IPS-18a (cell line): ENCODE data around the gene CHST13.

Experiments used
- H3K27ac ChIP-seq: one replicate; pipeline ENCODE4 v1.5.1; 2013; ENCODE audit warnings: low read length
- H3K27me3 ChIP-seq: one replicate; pipeline ENCODE4 v1.6.1; 2013; ENCODE audit warnings: mild to moderate bottlenecking, low read length; ENCODE audit not compliant: control insufficient read depth, insufficient read depth
- H3K36me3 ChIP-seq: one replicate; pipeline ENCODE4 v1.6.1; 2013; ENCODE audit warnings: low read depth, low read length; ENCODE audit not compliant: control insufficient read depth
- H3K4me1 ChIP-seq: one replicate; pipeline ENCODE4 v1.6.1; 2013; ENCODE audit warnings: low read depth, low read length; ENCODE audit not compliant: control insufficient read depth
- H3K4me3 ChIP-seq: one replicate; pipeline ENCODE4 v1.5.1; 2013; ENCODE audit warnings: low read length
- H3K9ac ChIP-seq: one replicate; pipeline ENCODE4 v1.6.1; 2013; ENCODE audit warnings: mild to moderate bottlenecking, low read length, moderate library complexity
- H3K9me3 ChIP-seq: one replicate; pipeline ENCODE4 v1.6.1; 2013; ENCODE audit warnings: low read depth, low read length; ENCODE audit not compliant: control insufficient read depth

The CHST13 gene

GRCh38 chr3:126490619-126491018, 33.3 kb upstream of the CHST13 start:
- Histone ChIP-seq H3K4me3 (no peak overlapping the region), H3K27ac (no peak overlapping the region), H3K4me1 (peaks cover 8% of the 10 kb centered on the region), H3K27me3 (no peaks in the 10 kb centered on the region), H3K36me3 (no peaks in the 10 kb centered on the region), H3K9me3 (no peaks in the 10 kb centered on the region), H3K9ac (no peak overlapping the region)

- Histone ChIP-seq H3K4me3 (no peak overlapping the region), H3K27ac (no peak overlapping the region), H3K4me1 (peaks cover 4% of the 10 kb centered on the region), H3K27me3 (no peaks in the 10 kb centered on the region), H3K36me3 (no peaks in the 10 kb centered on the region), H3K9ac (no peak overlapping the region), H3K9me3 (no peaks in the 10 kb centered on the region)
Measured at GRCh38 chr3:126491221-126492013, 32.5 kb upstream of the CHST13 start.

DNA sequence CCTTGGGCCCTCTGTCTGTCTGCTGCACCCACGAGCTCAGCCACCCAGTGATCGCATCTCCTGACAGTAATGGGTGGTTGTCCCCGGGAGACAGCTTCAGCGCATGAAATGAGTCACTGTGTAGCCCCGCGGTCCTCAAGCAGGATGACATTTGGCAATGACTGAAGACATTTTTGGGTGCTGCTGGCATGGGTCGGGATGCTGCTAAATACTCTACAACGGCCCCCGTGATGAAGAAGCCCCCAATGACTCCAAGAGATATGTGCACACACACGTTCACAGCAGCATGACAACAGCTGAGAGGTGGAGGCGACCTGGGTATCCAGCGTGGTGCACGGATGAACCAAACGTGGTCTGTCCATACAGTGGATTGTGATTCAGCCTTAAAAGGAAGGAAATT, 30.9 kb upstream of the CHST13 start:
- Histone ChIP-seq H3K4me1 (no peaks in the 10 kb centered on the region), H3K27me3 (no peaks in the 10 kb centered on the region), H3K9ac (no peak overlapping the region), H3K9me3 (no peaks in the 10 kb centered on the region), H3K27ac (no peak overlapping the region), H3K4me3 (no peak overlapping the region), H3K36me3 (no peaks in the 10 kb centered on the region)

GRCh38 chr3:126493739-126494138, 30.2 kb upstream of the CHST13 start:
- Histone ChIP-seq H3K9me3 (no peaks in the 10 kb centered on the region), H3K4me1 (peaks cover 4% of the 10 kb centered on the region), H3K27me3 (no peaks in the 10 kb centered on the region), H3K9ac (no peak overlapping the region), H3K4me3 (no peak overlapping the region), H3K36me3 (no peaks in the 10 kb centered on the region), H3K27ac (no peak overlapping the region)

DNA sequence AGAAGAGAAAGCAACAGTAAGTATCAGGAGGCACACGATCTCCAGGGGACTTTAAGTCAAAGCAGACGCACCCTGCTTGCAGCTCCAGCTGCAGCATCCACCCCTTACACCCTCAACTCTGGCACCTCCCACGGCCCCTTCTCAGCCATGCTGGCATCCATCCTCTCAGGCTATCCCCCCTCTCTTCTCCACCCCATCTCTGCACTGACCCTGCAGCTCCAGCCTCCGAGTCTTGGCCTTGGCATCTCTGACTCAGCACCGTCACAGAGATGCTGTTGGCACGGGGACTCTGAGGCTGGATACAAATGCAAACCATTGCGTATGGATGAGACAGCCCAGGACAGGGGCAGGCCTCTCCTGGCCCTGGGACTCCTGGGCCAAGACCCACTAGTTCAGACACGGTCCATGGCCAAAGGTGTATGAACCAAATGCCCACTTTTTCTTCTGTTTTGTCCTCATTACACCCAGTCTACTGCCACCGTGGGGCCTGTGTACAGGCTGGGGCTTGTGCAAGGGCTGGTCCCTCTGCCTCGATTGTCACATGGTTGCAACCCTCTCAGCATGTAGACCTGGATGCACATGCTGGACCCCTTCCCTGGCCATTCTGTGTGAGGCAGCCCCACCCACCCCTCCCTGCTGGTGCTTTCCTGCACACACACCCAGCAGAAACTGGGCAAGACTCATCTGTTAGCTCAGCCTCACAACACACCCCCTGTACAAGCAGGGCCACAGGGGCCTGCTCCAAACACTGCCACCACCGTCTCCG, 29.6 kb upstream of the CHST13 start:
- peaks cover 9% of the 10 kb centered on the region for H3K4me1 ChIP-seq
- no peaks in the 10 kb centered on the region for H3K36me3 ChIP-seq
- no peak overlapping the region for H3K4me3 ChIP-seq
- no peak overlapping the region for H3K27ac ChIP-seq
- no peaks in the 10 kb centered on the region for H3K27me3 ChIP-seq
- no peak overlapping the region for H3K9ac ChIP-seq
- H3K9me3 ChIP-seq, result no peaks in the 10 kb centered on the region

GRCh38 chr3:126494970-126495230, 29.1 kb upstream of the CHST13 start:
- H3K36me3 ChIP-seq, result no peaks in the 10 kb centered on the region
- H3K9ac ChIP-seq, result no peak overlapping the region
- no peak overlapping the region for H3K27ac ChIP-seq

GRCh38 chr3:126495786-126496185, 28.2 kb upstream of the CHST13 start:
- Histone ChIP-seq H3K4me1 (peaks cover 9% of the 10 kb centered on the region), H3K9ac (no peak overlapping the region)

More at GRCh38 chr3:126494970-126495230, 29.1 kb upstream of the CHST13 start:
- Histone ChIP-seq H3K4me3 (no peak overlapping the region), H3K27me3 (no peaks in the 10 kb centered on the region), H3K9me3 (no peaks in the 10 kb centered on the region), H3K4me1 (peaks cover 9% of the 10 kb centered on the region)

DNA sequence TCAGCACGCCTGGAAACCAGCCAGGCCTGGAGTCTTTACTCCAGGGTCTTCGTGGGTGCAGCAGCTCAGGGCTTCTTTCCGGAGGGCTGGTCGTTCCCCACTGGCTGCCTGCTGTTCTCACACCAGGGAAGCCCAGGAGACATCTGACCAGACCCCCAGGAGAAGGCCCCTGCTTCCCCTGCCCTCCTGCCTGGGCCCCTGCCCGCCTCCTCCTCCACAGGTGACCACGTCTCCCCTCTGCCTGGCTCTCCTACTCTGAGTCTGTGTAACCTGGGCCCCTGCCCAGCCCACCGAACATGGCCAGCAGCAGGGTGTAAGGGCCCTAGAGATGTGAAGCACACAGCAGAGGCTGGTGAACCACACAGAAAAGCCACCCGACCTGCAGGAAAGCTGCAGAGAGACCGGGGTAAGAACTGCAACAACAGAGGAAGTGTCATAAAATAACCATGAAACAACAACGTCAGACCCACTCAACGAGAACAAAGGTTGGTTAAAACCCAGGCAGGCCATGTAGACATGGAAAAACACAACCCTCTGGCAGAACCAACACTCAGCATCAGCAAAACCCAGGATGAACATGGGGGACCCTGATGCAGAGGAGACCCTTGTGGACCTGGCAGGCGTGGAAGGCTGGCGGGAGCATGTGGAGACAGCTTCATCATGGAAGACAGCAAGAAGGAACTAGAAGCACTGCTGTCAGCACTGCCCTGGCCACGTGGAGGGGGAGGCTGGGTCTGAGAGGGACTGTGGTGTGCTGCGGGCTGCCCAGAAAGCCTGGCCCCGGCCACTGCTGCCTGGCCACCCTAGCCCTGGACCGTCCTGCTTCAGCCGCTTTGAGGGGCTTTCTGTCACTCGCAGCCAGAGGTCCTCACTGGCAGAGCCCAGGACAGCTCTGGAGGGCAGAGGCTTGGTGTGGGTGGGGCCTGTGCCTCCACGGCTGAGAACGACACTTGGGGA, 26.8 kb upstream of the CHST13 start:
- Histone ChIP-seq H3K4me3 (no peak overlapping the region), H3K9ac (no peak overlapping the region), H3K9me3 (no peaks in the 10 kb centered on the region), H3K27ac (no peak overlapping the region), H3K27me3 (no peaks in the 10 kb centered on the region), H3K4me1 (peaks cover 20% of the 10 kb centered on the region), H3K36me3 (no peaks in the 10 kb centered on the region)

More at GRCh38 chr3:126495786-126496185, 28.2 kb upstream of the CHST13 start:
- Histone ChIP-seq H3K4me3 (no peak overlapping the region), H3K27me3 (no peaks in the 10 kb centered on the region), H3K27ac (no peak overlapping the region), H3K9me3 (no peaks in the 10 kb centered on the region), H3K36me3 (no peaks in the 10 kb centered on the region)

DNA sequence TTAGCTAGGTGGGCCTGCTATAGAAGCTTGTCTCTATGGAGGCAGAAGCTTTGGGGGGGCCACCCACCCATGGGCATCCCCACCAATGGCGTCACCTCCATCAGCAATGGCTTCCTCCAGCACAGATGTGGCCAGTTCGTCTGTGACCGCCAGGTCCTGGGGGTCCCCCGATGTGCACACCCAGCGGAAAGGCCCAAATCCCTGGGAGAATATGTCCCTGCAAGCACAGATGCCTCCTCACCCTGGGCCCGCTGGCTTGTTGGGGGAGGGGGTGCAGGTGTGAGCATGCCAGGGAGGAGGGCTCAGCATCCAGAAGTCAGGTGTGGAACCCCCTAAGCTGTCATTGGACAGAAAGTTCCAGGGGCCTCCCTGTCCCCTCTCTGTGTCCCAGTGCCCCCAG, 26.0 kb upstream of the CHST13 start:
- Histone ChIP-seq H3K27me3 (no peaks in the 10 kb centered on the region), H3K36me3 (no peaks in the 10 kb centered on the region), H3K4me3 (no peak overlapping the region), H3K27ac (no peak overlapping the region), H3K4me1 (peaks cover 20% of the 10 kb centered on the region), H3K9me3 (no peaks in the 10 kb centered on the region), H3K9ac (no peak overlapping the region)

DNA sequence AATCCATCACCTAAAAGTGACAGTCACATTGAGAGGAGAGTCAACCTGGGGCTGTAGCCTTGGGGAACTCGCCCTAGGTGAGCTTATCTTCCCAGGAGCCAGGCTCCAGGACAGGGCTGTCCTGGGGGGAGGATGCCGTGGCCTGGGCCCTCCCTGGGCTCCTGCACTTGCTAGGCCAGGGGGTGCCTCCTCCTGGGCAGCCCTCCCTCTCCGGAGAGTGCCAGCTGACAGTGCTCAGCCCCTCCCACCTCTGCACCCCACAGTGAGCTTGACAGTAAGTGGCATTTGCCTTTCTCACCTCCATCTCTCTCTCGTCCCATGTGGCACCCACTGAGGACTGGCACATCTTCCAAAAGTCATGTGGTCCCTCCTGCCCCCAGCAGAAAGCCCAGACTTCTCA, 25.5 kb upstream of the CHST13 start:
- H3K36me3 ChIP-seq, result no peaks in the 10 kb centered on the region
- H3K9me3 ChIP-seq, result no peaks in the 10 kb centered on the region
- H3K4me1 ChIP-seq, result peaks cover 20% of the 10 kb centered on the region
- no peak overlapping the region for H3K9ac ChIP-seq
- no peak overlapping the region for H3K27ac ChIP-seq
- no peak overlapping the region for H3K4me3 ChIP-seq
- no peaks in the 10 kb centered on the region for H3K27me3 ChIP-seq

- Histone ChIP-seq H3K9ac (no peak overlapping the region), H3K4me1 (peaks cover 20% of the 10 kb centered on the region), H3K9me3 (no peaks in the 10 kb centered on the region), H3K27ac (no peak overlapping the region), H3K36me3 (no peaks in the 10 kb centered on the region), H3K4me3 (no peak overlapping the region), H3K27me3 (no peaks in the 10 kb centered on the region)
Measured at GRCh38 chr3:126498929-126499328, 25.0 kb upstream of the CHST13 start.
